BJ (cell line): Measurements from ENCODE around the gene PTPN20. TPM values are rescaled to one million over a fixed set of nuclear protein-coding genes. Genes with fewer than 3 reads are reported as not detected.

ENCODE experiments used
- CTCF ChIA-PET: fragments of 350-600 bp; formaldehyde crosslinking; extraction: SDS; loops from one replicate; lab custom pipeline; 2021; ENCODE audit warnings: antibody characterized with exemption, inconsistent platforms; lab: Yijun Ruan, JAX
- POLR2A ChIA-PET: fragments of 300-600 bp; sonication (Branson Sonifier 250); formaldehyde crosslinking; extraction: SDS; loops from one replicate; lab custom pipeline; 2021; ENCODE audit warnings: antibody characterized with exemption; lab: Charles Lee
- DNase-seq: peaks from one replicate; pipeline ENCODE4 v3.0.0-alpha.2; 2011; ENCODE audit warnings: low read depth
- H3K27me3 ChIP-seq: 2 replicates; pipeline ENCODE4 v1.6.0; 2011; ENCODE audit warnings: low read length; ENCODE audit not compliant: control insufficient read depth, insufficient read depth
- H3K36me3 ChIP-seq: 2 replicates; pipeline ENCODE4 v1.5.1; 2011; ENCODE audit warnings: low read length; ENCODE audit not compliant: control insufficient read depth, insufficient read depth
- H3K4me3 ChIP-seq: 2 replicates; pipeline ENCODE4 v1.5.1; 2011; ENCODE audit warnings: low read depth, mild to moderate bottlenecking, control low read depth, low read length
- CTCF ChIP-seq: IDR thresholded peaks from 2 replicates; pipeline ENCODE4 v1.5.1; 2011; ENCODE audit warnings: low read depth, mild to moderate bottlenecking, control low read depth, inconsistent platforms, low read length, moderate library complexity; ENCODE audit not compliant: insufficient read depth
- polyA plus RNA-seq: library from polyadenylated mRNA; depleted of rRNA; stranded (reverse); fragments of >200 nt; gene quantifications from 2 replicates; pipeline ENCODE4 v1.2.3, GENCODE V29; 2011

PTPN20 gene
- polyA plus RNA-seq, 1 experiment = 0.04 TPM

- no peak for DNase-seq
- no peak for TF ChIP-seq CTCF
- H3K4me3 ChIP-seq = no peak overlapping the region
- CTCF ChIA-PET = interaction anchor here (1.2 to 4.1 kb wide), 4 partner anchors 7 to 287 kb away, joined by 3 to 24 read pairs (median 10); no protein-coding TSS in a partner anchor
- POLR2A ChIA-PET = no interaction called here
- H3K36me3 ChIP-seq = no peaks in the 10 kb centered on the region
- H3K27me3 ChIP-seq = no peaks in the 10 kb centered on the region
Measured at GRCh38 chr10:47031901-47032465, 120.8 kb downstream of the PTPN20 start.

DNA sequence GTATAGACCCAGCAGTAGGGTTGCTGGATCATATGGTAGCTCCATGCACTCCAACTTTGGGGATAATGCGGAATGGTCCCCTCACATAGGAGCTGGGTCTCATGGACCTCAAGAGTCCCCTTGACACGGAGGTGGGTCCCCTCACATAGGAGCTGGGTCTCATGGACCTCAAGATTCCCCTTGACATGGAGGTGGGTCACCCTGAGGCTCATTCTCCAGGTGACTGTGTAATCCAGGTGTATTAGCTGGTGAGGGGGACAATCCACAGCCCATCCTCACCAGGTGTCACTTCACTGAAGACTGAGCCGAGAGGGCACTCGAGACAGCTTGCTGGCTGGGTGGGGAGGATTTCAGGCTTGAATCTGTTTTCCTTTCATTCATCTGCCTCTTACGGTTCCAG lies 121.9 kb downstream of the PTPN20 start:
- DNase-seq = no peak
- Histone ChIP-seq H3K36me3 (no peaks in the 10 kb centered on the region), H3K4me3 (no peak overlapping the region), H3K27me3 (no peaks in the 10 kb centered on the region)
- TF ChIP-seq CTCF = no peak
- ChIA-PET POLR2A (no interaction called here), CTCF (interaction anchor here (1.2 to 4.1 kb wide), 6 partner anchors 8 to 286 kb away, joined by 3 to 24 read pairs (median 4); no protein-coding TSS in a partner anchor)

GRCh38 chr10:47033541-47034270 lies 122.5 kb downstream of the PTPN20 start:
- TF ChIP-seq CTCF = no peak
- DNase-seq = no peak
- no peak overlapping the region for H3K4me3 ChIP-seq
- CTCF ChIA-PET = interaction anchor here (0.7 to 4.1 kb wide), 6 partner anchors 9 to 278 kb away, joined by 3 to 24 read pairs (median 4); no protein-coding TSS in a partner anchor
- no peaks in the 10 kb centered on the region for H3K36me3 ChIP-seq
- no peaks in the 10 kb centered on the region for H3K27me3 ChIP-seq
- POLR2A ChIA-PET = no interaction called here

DNA sequence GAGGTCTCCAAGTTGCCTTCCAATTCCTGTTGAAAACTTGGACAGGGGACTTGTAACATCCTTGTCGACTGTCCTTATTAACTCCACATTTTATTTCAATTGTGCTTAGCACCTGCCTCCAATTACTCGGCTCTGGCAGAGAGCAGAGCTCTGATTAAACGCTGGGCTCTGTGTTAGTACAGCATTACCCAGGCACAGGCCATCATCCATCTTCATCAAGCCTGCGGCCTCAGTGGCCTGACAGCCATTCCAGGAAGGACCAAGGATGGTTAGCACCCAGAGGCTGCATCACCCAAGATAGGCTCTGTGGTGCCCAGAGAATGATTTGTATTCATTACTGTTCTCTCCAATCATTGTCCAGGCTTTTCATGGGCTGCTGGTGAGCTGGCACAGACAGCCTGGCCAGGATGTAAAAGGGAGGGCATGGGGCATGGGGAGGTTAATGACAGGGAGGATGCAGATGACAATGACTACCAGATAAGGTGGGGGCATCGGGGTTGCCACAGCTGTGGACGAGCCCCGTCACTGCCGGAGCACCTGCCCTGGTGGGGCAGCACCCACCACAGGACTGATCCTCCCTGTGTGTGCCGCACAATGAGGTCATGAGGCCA lies 123.3 kb downstream of the PTPN20 start:
- CTCF ChIA-PET = interaction anchor here (0.7 to 4.1 kb wide), 3 partner anchors 10 to 277 kb away, joined by 3 to 24 read pairs (median 3); no protein-coding TSS in a partner anchor
- Histone ChIP-seq H3K27me3 (no peaks in the 10 kb centered on the region), H3K36me3 (no peaks in the 10 kb centered on the region), H3K4me3 (no peak overlapping the region)
- POLR2A ChIA-PET = no interaction called here
- TF ChIP-seq CTCF = no peak
- DNase-seq = no peak
